ENCODE data around the gene VAPA. TPM values are rescaled to one million over a fixed set of nuclear protein-coding genes. Genes with fewer than 3 reads are reported as not detected.

Gene VAPA
- total RNA-seq, 3 donors from 2014 or later (not counting 1 experiment from before 2014, with no cell fraction given), result 175 to 186 (median 182) TPM

GRCh38 chr18:9878095-9878494, 35.7 kb upstream of the VAPA start:
- no peaks in the 10 kb centered on the region for H3K4me1 Mint-ChIP-seq
- H3K9me3 Mint-ChIP-seq, result no peaks in the 10 kb centered on the region
- Histone ChIP-seq H3K4me1 (ENCODE audit: control insufficient read depth, insufficient read depth, low read length) (no peaks in the 10 kb centered on the region), H3K9me3 (ENCODE audit: control insufficient read depth, insufficient read depth, low read length) (no peaks in the 10 kb centered on the region), H3K36me3 (ENCODE audit: control insufficient read depth, insufficient read depth, low read length) (no peaks in the 10 kb centered on the region), H3K27ac (ENCODE audit: low read length) (no peak overlapping the region), H3K27me3 (ENCODE audit: control insufficient read depth, insufficient read depth, low read length) (no peaks in the 10 kb centered on the region), H3K4me3 (ENCODE audit: low read length) (no peak overlapping the region)
- H3K36me3 Mint-ChIP-seq, result no peaks in the 10 kb centered on the region
- H3K27ac Mint-ChIP-seq, result no peak overlapping the region
- no CpG with 5 or more reads among the region's 1 CpG for WGBS (ENCODE audit: insufficient coverage)
- intact Hi-C loops (cut with micrococcal nuclease), result no loop called here
- DNase-seq, result no peak
- no peak overlapping the region for H3K4me3 Mint-ChIP-seq
- peaks cover 4 to 25% of the 10 kb centered on the region in 2 donors for H3K27me3 Mint-ChIP-seq (ENCODE audit: low read depth in 2 of 2)
- TF ChIP-seq, protein P1, sequence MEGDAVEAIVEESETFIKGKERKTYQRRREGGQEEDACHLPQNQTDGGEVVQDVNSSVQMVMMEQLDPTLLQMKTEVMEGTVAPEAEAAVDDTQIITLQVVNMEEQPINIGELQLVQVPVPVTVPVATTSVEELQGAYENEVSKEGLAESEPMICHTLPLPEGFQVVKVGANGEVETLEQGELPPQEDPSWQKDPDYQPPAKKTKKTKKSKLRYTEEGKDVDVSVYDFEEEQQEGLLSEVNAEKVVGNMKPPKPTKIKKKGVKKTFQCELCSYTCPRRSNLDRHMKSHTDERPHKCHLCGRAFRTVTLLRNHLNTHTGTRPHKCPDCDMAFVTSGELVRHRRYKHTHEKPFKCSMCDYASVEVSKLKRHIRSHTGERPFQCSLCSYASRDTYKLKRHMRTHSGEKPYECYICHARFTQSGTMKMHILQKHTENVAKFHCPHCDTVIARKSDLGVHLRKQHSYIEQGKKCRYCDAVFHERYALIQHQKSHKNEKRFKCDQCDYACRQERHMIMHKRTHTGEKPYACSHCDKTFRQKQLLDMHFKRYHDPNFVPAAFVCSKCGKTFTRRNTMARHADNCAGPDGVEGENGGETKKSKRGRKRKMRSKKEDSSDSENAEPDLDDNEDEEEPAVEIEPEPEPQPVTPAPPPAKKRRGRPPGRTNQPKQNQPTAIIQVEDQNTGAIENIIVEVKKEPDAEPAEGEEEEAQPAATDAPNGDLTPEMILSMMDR (IDR thresholded peaks at IDR 0.05), result no peak
- ATAC-seq, result no peak

- Histone ChIP-seq H3K4me1 (ENCODE audit: control insufficient read depth, insufficient read depth, low read length) (no peaks in the 10 kb centered on the region), H3K4me3 (ENCODE audit: low read length) (no peak overlapping the region), H3K36me3 (ENCODE audit: control insufficient read depth, insufficient read depth, low read length) (no peaks in the 10 kb centered on the region), H3K9me3 (ENCODE audit: control insufficient read depth, insufficient read depth, low read length) (no peaks in the 10 kb centered on the region), H3K27ac (ENCODE audit: low read length) (no peak overlapping the region), H3K27me3 (ENCODE audit: control insufficient read depth, insufficient read depth, low read length) (no peaks in the 10 kb centered on the region)
- H3K9me3 Mint-ChIP-seq, result no peaks in the 10 kb centered on the region
- no peaks in the 10 kb centered on the region for H3K36me3 Mint-ChIP-seq
- H3K4me3 Mint-ChIP-seq, result no peak overlapping the region
- DNase-seq (no peak), ATAC-seq (no peak)
- TF ChIP-seq, protein P1 (IDR thresholded peaks at IDR 0.05), result no peak
- no peaks in the 10 kb centered on the region for H3K4me1 Mint-ChIP-seq
- no peak overlapping the region for H3K27ac Mint-ChIP-seq
- intact Hi-C loops (cut with micrococcal nuclease), result no loop called here
- H3K27me3 Mint-ChIP-seq (ENCODE audit: low read depth in 2 of 2), result peaks cover 4 to 25% of the 10 kb centered on the region in 2 donors
- WGBS (ENCODE audit: insufficient coverage), result 94% methylated on average over 6 of the region's 6 CpGs
Observed at GRCh38 chr18:9878783-9879242, 35.0 kb upstream of the VAPA start.

GRCh38 chr18:9884090-9884489, 29.7 kb upstream of the VAPA start:
- DNase-seq (no peak), ATAC-seq (no peak)
- Mint-ChIP-seq H3K27me3 (ENCODE audit: low read depth in 2 of 2) (no peaks in the 10 kb centered on the region), H3K9me3 (no peaks in the 10 kb centered on the region), H3K4me3 (no peak overlapping the region), H3K27ac (no peak overlapping the region), H3K36me3 (no peaks in the 10 kb centered on the region), H3K4me1 (no peaks in the 10 kb centered on the region)
- Histone ChIP-seq H3K9me3 (ENCODE audit: control insufficient read depth, insufficient read depth, low read length) (no peaks in the 10 kb centered on the region), H3K27ac (ENCODE audit: low read length) (no peak overlapping the region), H3K4me3 (ENCODE audit: low read length) (no peak overlapping the region), H3K36me3 (ENCODE audit: control insufficient read depth, insufficient read depth, low read length) (no peaks in the 10 kb centered on the region), H3K4me1 (ENCODE audit: control insufficient read depth, insufficient read depth, low read length) (no peaks in the 10 kb centered on the region), H3K27me3 (ENCODE audit: control insufficient read depth, insufficient read depth, low read length) (no peaks in the 10 kb centered on the region)
- intact Hi-C loops (cut with micrococcal nuclease), result no loop called here
- TF ChIP-seq, protein P1 (IDR thresholded peaks at IDR 0.05), result no peak
- 92% methylated on average over 5 of the region's 6 CpGs for WGBS (ENCODE audit: insufficient coverage)

DNA sequence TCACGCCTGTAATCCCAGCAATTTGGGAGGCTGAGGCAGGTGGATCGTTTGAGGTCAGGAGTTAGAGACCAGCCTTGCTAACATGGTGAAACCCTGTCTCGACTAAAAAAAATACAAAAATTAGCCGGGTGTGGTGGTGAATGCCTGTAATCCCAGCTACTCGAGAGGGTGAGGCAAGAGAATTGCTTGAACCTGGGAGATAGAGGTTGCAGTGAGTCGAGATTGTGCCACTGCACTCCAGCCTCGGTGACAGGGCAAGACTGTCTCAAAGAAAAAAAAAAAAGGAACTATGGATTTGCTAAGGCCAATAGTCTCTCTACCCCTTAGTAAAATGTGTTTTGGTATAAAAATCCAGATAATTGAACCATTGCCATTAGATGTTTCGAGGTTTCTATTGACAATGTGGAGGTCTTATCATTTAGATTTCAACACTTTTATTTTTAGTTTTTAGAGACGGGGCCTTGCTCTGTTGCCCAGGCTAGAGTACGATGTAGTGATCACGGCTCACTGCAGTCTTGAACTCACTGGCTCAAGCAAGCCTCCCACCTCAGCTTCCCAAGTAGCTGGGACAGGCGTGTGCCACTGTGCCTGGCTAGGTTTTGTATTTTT, 29.2 kb upstream of the VAPA start:
- Histone ChIP-seq H3K4me1 (ENCODE audit: control insufficient read depth, insufficient read depth, low read length) (no peaks in the 10 kb centered on the region), H3K27ac (ENCODE audit: low read length) (no peak overlapping the region), H3K4me3 (ENCODE audit: low read length) (no peak overlapping the region), H3K36me3 (ENCODE audit: control insufficient read depth, insufficient read depth, low read length) (no peaks in the 10 kb centered on the region), H3K9me3 (ENCODE audit: control insufficient read depth, insufficient read depth, low read length) (no peaks in the 10 kb centered on the region), H3K27me3 (ENCODE audit: control insufficient read depth, insufficient read depth, low read length) (no peaks in the 10 kb centered on the region)
- Mint-ChIP-seq H3K4me3 (no peak overlapping the region), H3K27ac (no peak overlapping the region), H3K27me3 (ENCODE audit: low read depth in 2 of 2) (no peaks in the 10 kb centered on the region), H3K36me3 (no peaks in the 10 kb centered on the region), H3K4me1 (no peaks in the 10 kb centered on the region), H3K9me3 (no peaks in the 10 kb centered on the region)
- DNase-seq, result no peak
- 90% methylated on average over 10 of the region's 12 CpGs for WGBS (ENCODE audit: insufficient coverage)
- TF ChIP-seq, protein P1 (IDR thresholded peaks at IDR 0.05), result no peak
- no peak for ATAC-seq
- intact Hi-C loops (cut with micrococcal nuclease), result no loop called here
